Measurements from ENCODE around the gene GSG1L2. TPM values are rescaled to one million over a fixed set of nuclear protein-coding genes. Genes with fewer than 3 reads are reported as not detected.

GSG1L2 gene
- total RNA-seq, 6 experiments from 2014 or later = not detected

DNA sequence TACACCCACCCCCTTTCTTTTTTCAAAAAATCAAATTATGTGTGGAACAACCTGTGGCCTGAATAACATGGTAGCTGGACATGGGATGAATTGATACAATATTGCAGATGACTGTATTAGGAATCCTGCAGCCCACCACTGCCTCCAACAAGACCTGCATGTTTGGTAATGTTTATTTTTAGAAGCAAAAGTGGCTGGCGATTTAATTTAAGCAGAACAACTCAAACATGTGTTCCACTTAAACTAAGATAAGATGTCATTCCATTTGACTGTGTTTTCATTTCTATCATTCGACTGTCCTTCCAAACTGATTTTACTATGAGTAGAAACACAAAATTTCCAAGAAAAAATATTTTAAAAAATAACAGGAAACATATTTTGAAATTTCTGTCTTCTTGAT is 20.4 kb downstream of the GSG1L2 start:
- Histone ChIP-seq H3K9me3 (no peaks in the 10 kb centered on the region), H3K27ac (no peak overlapping the region), H3K4me1 (no peaks in the 10 kb centered on the region), H3K36me3 (no peaks in the 10 kb centered on the region), H3K27me3 (no peaks in the 10 kb centered on the region), H3K4me3 (no peak overlapping the region)
- TF ChIP-seq POLR2A (IDR thresholded peaks at IDR 0.05) (no peak), CTCF (IDR thresholded peaks at IDR 0.05) (no peak)
- DNase-seq (no peak), ATAC-seq (no peak)
- 47% methylated on average over 2 of the region's 2 CpGs for WGBS (ENCODE audit: insufficient coverage, low coverage, low lambda C conversion rate, missing lambda C conversion rate)
- intact Hi-C loops (cut with DNase I) = no loop called here

GRCh38 chr17:9798724-9799123 is 23.2 kb downstream of the GSG1L2 start:
- no peaks in the 10 kb centered on the region for H3K4me1 ChIP-seq
- H3K36me3 ChIP-seq = no peaks in the 10 kb centered on the region
- ATAC-seq (no peak), DNase-seq (no peak)
- H3K4me3 ChIP-seq = no peak overlapping the region
- H3K9me3 ChIP-seq = no peaks in the 10 kb centered on the region
- H3K27me3 ChIP-seq = no peaks in the 10 kb centered on the region
- 62% methylated on average over 6 of the region's 7 CpGs for WGBS (ENCODE audit: insufficient coverage, low coverage, low lambda C conversion rate, missing lambda C conversion rate)
- H3K27ac ChIP-seq = no peak overlapping the region
- intact Hi-C loops (cut with DNase I) = no loop called here
- TF ChIP-seq CTCF (IDR thresholded peaks at IDR 0.05) = no peak
- no peak for TF ChIP-seq POLR2A (IDR thresholded peaks at IDR 0.05)

DNA sequence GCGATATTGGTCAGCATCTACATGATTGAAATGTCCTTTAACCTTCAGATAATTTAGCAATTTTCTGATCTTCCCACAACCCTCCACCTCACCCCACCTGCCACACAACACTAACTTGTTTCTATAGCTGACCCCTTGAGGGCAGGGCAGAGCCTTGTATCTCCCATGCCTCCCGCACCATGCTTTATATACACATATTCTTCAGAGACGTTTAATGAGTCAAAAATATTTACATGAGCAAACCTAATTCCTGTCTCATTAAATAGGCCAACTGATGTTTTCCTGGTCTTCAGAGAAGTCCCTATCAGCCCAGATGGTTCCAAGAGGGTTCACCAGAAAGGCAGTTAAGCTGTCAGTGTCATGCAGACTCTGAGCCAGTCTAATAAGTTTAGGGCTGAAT is 23.9 kb downstream of the GSG1L2 start:
- 45% methylated on average over 2 of the region's 3 CpGs for WGBS (ENCODE audit: insufficient coverage, low coverage, low lambda C conversion rate, missing lambda C conversion rate)
- H3K27me3 ChIP-seq = no peaks in the 10 kb centered on the region
- no peak for DNase-seq
- no peak overlapping the region for H3K27ac ChIP-seq
- no peak for TF ChIP-seq CTCF (IDR thresholded peaks at IDR 0.05)
- TF ChIP-seq POLR2A (IDR thresholded peaks at IDR 0.05) = no peak
- H3K4me3 ChIP-seq = no peak overlapping the region
- ATAC-seq = no peak
- H3K4me1 ChIP-seq = no peaks in the 10 kb centered on the region
- intact Hi-C loops (cut with DNase I) = no loop called here
- no peaks in the 10 kb centered on the region for H3K36me3 ChIP-seq
- H3K9me3 ChIP-seq = no peaks in the 10 kb centered on the region

DNA sequence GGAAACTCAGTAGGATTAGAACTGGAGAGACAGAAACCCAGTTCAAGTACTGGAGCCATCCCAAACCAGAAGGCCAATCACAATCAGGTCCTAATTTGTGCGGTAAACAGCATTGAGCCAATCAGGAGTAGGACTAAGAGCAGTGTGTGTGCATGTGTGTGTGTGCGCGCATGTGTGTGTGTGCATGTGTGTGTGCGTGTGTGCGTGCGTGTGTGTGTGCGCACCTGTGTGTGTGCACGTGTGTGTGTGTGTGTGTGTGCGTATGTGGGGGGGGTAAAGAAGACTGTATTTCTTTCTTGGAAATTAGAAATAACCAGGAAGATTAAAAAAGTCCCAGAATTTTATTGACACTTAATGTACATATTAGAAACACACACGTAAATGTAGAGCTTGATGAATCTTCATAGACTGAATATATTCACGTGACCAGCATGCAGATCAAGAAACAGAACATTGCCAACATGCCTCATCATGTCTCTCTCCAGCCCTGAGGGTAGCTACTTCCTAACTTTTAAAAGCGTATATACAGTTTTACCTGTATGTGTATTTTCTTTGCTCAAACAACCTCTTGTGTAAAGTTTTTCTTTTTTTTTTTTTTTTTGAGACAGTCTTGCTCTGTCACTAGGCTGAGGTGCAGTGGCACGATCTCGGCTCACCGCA is 29.6 kb downstream of the GSG1L2 start:
- H3K36me3 ChIP-seq = no peaks in the 10 kb centered on the region
- TF ChIP-seq CTCF (IDR thresholded peaks at IDR 0.05) (no peak), POLR2A (IDR thresholded peaks at IDR 0.05) (no peak)
- ATAC-seq = no peak
- H3K27ac ChIP-seq = no peak overlapping the region
- no peaks in the 10 kb centered on the region for H3K27me3 ChIP-seq
- intact Hi-C loops (cut with DNase I) = no loop called here
- DNase-seq = no peak
- 84% methylated on average over 14 of the region's 15 CpGs for WGBS (ENCODE audit: insufficient coverage, low coverage, low lambda C conversion rate, missing lambda C conversion rate)
- H3K9me3 ChIP-seq = no peaks in the 10 kb centered on the region
- no peak overlapping the region for H3K4me3 ChIP-seq
- H3K4me1 ChIP-seq = no peaks in the 10 kb centered on the region

All from right lobe of liver (tissue), 6 donors.